Keratinocyte (primary cell): ENCODE data around the gene ANKFY1.

Experiments
- CTCF ChIP-seq, 3 experiments: IDR thresholded peaks in 1 of 3; conservative IDR thresholded peaks in 1 of 3; optimal IDR thresholded peaks in 1 of 3; 2 replicates in 2 of 3; 3 replicates in 1 of 3; pipeline versions ENCODE3 to v1.5.1; 2011; ENCODE audit warnings: low read length in 3 of 3, mild to moderate bottlenecking in 3 of 3, moderate library complexity in 2 of 3, control low read depth in 1 of 3, inconsistent platforms in 1 of 3; ENCODE audit not compliant: insufficient read depth in 2 of 3; ENCODE audit errors: extremely low read depth in 1 of 3
- EZH2 ChIP-seq: IDR thresholded peaks from one replicate; pipeline ENCODE4 v1.6.1; 2012; ENCODE audit warnings: inconsistent platforms, mild to moderate bottlenecking, low read length, moderate library complexity

- TF ChIP-seq CTCF (optimal IDR thresholded peaks at IDR 0.05 in 1 of 3, IDR thresholded peaks at IDR 0.05 in 1 of 3, conservative IDR thresholded peaks at IDR 0.05 in 1 of 3; ENCODE audit: extremely low read depth in 1 of 3, insufficient read depth in 2 of 3, low read length in 3 of 3) (no peak), EZH2 (no peak)
Observed at GRCh38 chr17:4170639-4171280, 93.0 kb downstream of the ANKFY1 start.
